ENCODE measurements around the gene SPSB4. TPM values are rescaled to one million over a fixed set of nuclear protein-coding genes. Genes with fewer than 3 reads are reported as not detected.
"Not testable (repeated sequence)": the region's sequence is repeated elsewhere in the genome, so short reads cannot be mapped to it uniquely, and the experiment has no call there.

The SPSB4 gene
- total RNA-seq, 1 donor from 2014 or later, result not detected

DNA sequence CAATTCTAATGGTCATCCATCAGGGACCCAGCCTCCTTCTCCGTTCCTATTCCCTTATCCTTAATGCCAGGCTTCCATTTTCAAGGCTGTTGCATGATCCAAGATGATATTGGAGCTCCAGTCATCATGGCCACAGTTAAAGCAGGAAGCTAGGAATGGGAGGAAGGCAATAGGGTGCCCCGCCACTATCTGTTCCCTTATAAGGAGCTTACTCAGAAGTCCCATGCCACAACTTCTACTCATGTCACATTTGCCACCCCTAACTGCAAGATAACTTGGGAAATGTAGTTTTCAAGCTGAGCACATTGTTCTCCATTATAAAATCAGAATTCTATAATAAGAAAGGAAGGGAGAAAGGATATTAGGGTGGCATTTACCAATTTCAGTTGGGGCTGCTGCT lies 38.6 kb upstream of the SPSB4 start:
- intact Hi-C loops (cut with DNase I), result no loop called here
- TF ChIP-seq, protein P1, sequence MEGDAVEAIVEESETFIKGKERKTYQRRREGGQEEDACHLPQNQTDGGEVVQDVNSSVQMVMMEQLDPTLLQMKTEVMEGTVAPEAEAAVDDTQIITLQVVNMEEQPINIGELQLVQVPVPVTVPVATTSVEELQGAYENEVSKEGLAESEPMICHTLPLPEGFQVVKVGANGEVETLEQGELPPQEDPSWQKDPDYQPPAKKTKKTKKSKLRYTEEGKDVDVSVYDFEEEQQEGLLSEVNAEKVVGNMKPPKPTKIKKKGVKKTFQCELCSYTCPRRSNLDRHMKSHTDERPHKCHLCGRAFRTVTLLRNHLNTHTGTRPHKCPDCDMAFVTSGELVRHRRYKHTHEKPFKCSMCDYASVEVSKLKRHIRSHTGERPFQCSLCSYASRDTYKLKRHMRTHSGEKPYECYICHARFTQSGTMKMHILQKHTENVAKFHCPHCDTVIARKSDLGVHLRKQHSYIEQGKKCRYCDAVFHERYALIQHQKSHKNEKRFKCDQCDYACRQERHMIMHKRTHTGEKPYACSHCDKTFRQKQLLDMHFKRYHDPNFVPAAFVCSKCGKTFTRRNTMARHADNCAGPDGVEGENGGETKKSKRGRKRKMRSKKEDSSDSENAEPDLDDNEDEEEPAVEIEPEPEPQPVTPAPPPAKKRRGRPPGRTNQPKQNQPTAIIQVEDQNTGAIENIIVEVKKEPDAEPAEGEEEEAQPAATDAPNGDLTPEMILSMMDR (IDR thresholded peaks at IDR 0.05), result no peak

DNA sequence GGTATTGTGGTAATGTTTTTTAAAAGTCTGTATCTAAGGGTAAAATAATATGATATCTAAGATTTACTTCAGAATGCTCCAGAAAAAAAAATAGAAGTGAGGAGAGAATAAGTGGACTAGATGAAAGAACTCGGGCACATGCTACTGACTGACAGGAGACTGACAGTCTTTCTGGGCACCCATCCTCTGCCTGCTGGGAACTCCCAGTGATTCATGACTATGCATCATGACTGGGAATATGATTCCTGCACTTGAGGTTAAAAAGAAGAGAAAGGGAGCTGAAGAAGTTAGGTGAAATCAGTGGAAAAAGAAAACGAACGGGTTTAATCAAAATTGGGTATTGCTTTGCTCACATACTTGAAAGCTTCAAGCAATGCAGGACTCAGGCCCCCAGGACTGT lies 35.7 kb upstream of the SPSB4 start:
- H3K36me3 ChIP-seq, result no peaks in the 10 kb centered on the region
- no peaks in the 10 kb centered on the region for H3K9me3 ChIP-seq
- TF ChIP-seq, protein P1 (IDR thresholded peaks at IDR 0.05), result no peak
- no peak for DNase-seq (ENCODE audit: low spot score in 2 of 2)
- intact Hi-C loops (cut with DNase I), result no loop called here
- no peak overlapping the region for H3K27ac ChIP-seq
- no peaks in the 10 kb centered on the region for H3K27me3 ChIP-seq
- H3K4me3 ChIP-seq, result no peak overlapping the region
- no peaks in the 10 kb centered on the region for H3K4me1 ChIP-seq

More for the DNA sequence above, 38.6 kb upstream of the SPSB4 start:
- Histone ChIP-seq H3K36me3 (no peaks in the 10 kb centered on the region), H3K9me3 (no peaks in the 10 kb centered on the region), H3K4me3 (no peak overlapping the region), H3K27ac (no peak overlapping the region), H3K4me1 (no peaks in the 10 kb centered on the region), H3K27me3 (no peaks in the 10 kb centered on the region)
- no peak for DNase-seq (ENCODE audit: low spot score in 2 of 2)

DNA sequence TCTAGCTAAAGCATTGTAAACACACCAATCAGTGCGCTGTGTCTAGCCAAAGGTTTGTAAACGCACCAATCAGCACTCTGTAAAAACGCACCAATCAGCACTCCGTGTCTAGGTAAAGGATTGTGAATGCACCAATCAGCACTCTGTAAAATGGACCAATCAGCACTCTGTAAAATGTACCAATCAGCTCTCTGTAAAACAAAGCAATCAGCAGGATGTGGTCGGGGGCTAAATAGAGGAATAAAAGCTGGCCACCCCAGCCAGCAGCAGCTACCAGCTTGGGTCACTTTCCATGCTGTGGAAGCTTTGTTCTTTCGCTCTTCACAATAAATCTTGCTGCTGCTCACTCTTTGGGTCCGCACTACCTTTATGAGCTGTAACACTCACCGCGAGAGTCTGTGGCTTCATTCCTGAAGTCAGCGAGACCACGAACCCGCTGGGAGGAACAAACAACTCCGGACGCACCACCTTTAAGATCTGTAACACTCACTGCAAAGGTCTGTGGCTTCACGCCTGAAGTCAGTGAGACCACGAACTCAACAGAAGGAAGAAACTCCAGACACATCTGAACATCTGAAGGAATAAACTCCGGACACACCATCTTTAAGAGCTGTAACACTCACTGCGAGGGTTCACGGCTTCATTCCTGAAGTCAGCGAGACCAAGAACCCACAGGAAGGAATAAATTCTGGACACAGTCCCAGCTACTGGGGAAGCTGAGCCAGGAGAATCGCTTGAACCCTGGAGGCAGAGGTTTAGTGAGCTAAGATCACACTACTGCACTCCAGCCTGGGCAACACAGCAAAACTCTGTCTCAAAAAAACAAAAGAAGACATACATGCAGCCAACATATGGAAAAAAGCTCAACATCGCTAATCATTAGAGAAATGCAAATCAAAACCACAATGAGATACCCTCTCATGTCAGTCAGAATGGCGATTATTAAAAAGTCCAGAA lies 33.5 kb upstream of the SPSB4 start:
- intact Hi-C loops (cut with DNase I); H3K4me1 ChIP-seq; H3K27me3 ChIP-seq; H3K27ac ChIP-seq; DNase-seq (ENCODE audit: low spot score in 2 of 2); H3K36me3 ChIP-seq; H3K9me3 ChIP-seq; H3K4me3 ChIP-seq: not testable (repeated sequence)

DNA sequence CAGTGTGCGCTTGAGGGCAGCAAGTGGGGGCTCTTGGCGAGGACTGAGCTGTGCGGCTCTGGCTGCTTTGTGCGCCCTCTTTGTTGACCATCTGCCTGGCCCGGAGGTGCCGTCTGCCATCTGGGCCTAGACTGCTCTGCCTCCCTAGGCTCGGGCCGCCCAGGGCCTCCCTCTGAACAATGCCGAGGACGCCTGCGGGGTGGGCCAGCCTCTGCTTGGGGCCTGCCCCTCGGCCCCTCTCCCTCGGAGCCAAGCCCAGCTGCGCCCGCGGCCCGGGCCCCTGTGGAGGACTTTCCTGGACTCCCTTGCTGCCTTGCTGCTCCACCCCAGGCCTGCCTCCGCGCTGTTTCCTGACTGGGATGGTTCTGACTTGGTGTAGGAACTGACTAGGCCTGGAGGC lies 31.9 kb upstream of the SPSB4 start:
- Histone ChIP-seq H3K4me3 (no peak overlapping the region), H3K27me3 (no peaks in the 10 kb centered on the region), H3K9me3 (no peaks in the 10 kb centered on the region), H3K4me1 (no peaks in the 10 kb centered on the region), H3K36me3 (no peaks in the 10 kb centered on the region), H3K27ac (no peak overlapping the region)
- TF ChIP-seq, protein P1 (IDR thresholded peaks at IDR 0.05), result no peak
- intact Hi-C loops (cut with DNase I), result no loop called here
- no peak for DNase-seq (ENCODE audit: low spot score in 2 of 2)

DNA sequence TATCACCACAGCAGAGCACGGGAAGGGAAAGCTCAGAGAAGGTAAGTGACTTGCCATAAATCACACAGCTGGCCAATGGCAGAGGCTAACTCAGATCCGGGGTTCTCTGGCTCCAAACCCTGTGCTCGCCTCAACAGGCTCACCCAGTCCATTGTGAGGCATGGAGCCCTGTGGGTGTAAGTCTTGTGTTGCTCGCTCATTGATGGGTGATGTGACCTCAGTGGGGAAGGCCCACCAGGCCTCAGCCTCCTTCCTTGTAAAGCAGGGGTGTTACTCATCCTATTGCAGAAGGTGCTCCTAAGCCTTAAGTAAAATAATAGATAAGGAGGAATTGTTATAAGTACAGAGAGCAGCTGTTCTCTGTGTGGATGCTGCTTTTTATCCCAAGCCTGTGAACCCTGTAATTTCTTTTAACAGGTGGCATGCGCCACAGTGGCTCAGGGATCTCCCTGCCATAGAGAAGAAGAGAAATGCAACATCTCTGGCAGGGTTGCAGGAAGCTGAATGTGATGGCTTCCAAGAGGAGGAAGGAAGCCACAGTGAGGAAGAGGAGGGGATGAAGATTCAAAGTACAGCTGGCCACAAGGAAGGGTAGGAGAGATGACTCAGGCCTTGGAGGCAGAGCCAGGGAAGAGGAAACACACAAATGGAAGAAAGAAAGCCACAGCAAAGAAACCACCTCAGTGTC lies 30.9 kb upstream of the SPSB4 start:
- Histone ChIP-seq H3K9me3 (no peaks in the 10 kb centered on the region), H3K27me3 (no peaks in the 10 kb centered on the region), H3K27ac (no peak overlapping the region), H3K4me3 (no peak overlapping the region), H3K4me1 (no peaks in the 10 kb centered on the region), H3K36me3 (no peaks in the 10 kb centered on the region)
- TF ChIP-seq, protein P1 (IDR thresholded peaks at IDR 0.05), result no peak
- intact Hi-C loops (cut with DNase I), result no loop called here
- DNase-seq (ENCODE audit: low spot score in 2 of 2), result no peak

DNA sequence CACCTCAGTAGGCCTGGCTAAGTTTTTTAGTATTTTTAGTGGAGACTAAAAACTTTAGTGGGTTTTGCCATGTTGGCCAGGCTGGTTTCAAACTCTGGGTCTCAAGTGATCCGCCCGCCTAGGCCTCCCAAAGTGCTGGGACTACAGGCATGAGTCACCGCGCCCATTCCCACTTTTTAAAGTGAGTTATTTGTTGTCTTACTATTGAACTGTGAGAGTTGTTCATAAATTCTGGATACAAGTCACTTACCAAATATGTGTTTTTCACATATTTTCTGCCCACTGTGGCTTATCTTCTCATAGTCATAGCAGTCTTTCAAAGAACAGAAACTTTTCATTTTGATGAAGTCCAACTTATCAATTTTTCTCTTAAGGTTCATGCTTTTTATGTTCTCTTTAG lies 29.9 kb upstream of the SPSB4 start:
- H3K9me3 ChIP-seq, result no peaks in the 10 kb centered on the region
- DNase-seq (ENCODE audit: low spot score in 2 of 2), result no peak
- no peaks in the 10 kb centered on the region for H3K4me1 ChIP-seq
- TF ChIP-seq, protein P1 (IDR thresholded peaks at IDR 0.05), result no peak
- intact Hi-C loops (cut with DNase I), result no loop called here
- no peak overlapping the region for H3K27ac ChIP-seq
- no peaks in the 10 kb centered on the region for H3K36me3 ChIP-seq
- no peak overlapping the region for H3K4me3 ChIP-seq
- H3K27me3 ChIP-seq, result no peaks in the 10 kb centered on the region
